Loucy (cell line): ENCODE results near the gene LY6G5C.

Experiments used
- CTCF ChIP-seq: fragments of 200-600 bp; sonication (generic); conservative IDR thresholded peaks from 2 replicates; pipeline ENCODE4 v1.5.1; 2014; ENCODE audit warnings: mild to moderate bottlenecking, antibody characterized with exemption, low read length
- EZH2phosphoT487 ChIP-seq: fragments of 200-600 bp; IDR thresholded peaks from 2 replicates; pipeline ENCODE4 v1.6.1; 2018; ENCODE audit warnings: antibody characterized with exemption, mild to moderate bottlenecking, moderate library complexity, borderline replicate concordance

- no peak for TF ChIP-seq CTCF
- no peak for TF ChIP-seq EZH2phosphoT487
These were observed 4.5 kb downstream of the LY6G5C start for GRCh38 chr6:31676322-31676903.
